HepG2 (cell line): ENCODE data around the gene SIK3. TPM values are rescaled to one million over a fixed set of nuclear protein-coding genes. Genes with fewer than 3 reads are reported as not detected.

Experiments used
- CBX5 ChIP-seq: sonication (generic); formaldehyde crosslinking; IDR thresholded peaks from 2 replicates; pipeline ENCODE4 v1.4.0; 2020; ENCODE audit warnings: missing genetic modification reagents, borderline replicate concordance
- ERF ChIP-seq: IDR thresholded peaks from 2 replicates; pipeline ENCODE4 v1.6.1; 2018; ENCODE audit warnings: missing biosample characterization, missing genetic modification reagents
- FOSL2 ChIP-seq: sonication (generic); formaldehyde crosslinking; IDR thresholded peaks from 2 replicates; pipeline ENCODE4 v1.4.0; 2020; ENCODE audit warnings: missing genetic modification reagents
- HBP1 ChIP-seq: IDR thresholded peaks from 2 replicates; pipeline ENCODE4 v1.6.1; 2016; ENCODE audit warnings: low read depth, control low read depth
- KLF6 ChIP-seq: IDR thresholded peaks from 2 replicates; pipeline ENCODE4 v1.8.0; 2016; ENCODE audit warnings: missing biosample characterization, missing genetic modification reagents
- NFIC ChIP-seq: IDR thresholded peaks from 2 replicates; pipeline ENCODE4 v1.6.1; 2012; ENCODE audit warnings: mild to moderate bottlenecking, low read length, inconsistent platforms
- NR2C2 ChIP-seq: sonication (generic); formaldehyde crosslinking; IDR thresholded peaks from 2 replicates; pipeline ENCODE4 v1.4.0; 2020; ENCODE audit warnings: missing genetic modification reagents, mild to moderate bottlenecking, moderate library complexity, borderline replicate concordance
- PHF21A ChIP-seq: sonication (generic); formaldehyde crosslinking; IDR thresholded peaks from 2 replicates; pipeline ENCODE4 v1.5.0; 2020; ENCODE audit warnings: mild to moderate bottlenecking, missing genetic modification reagents
- PHF8 ChIP-seq: sonication (generic); formaldehyde crosslinking; IDR thresholded peaks from 2 replicates; pipeline ENCODE4 v1.5.0; 2020; ENCODE audit warnings: missing genetic modification reagents
- TAF1 ChIP-seq: sonication (generic); formaldehyde crosslinking; IDR thresholded peaks from 2 replicates; pipeline ENCODE4 v1.4.0; 2020; ENCODE audit warnings: missing genetic modification reagents
- UBTF ChIP-seq: sonication (generic); formaldehyde crosslinking; IDR thresholded peaks from 2 replicates; pipeline ENCODE4 v1.4.0; 2020; ENCODE audit warnings: mild to moderate bottlenecking, missing genetic modification reagents
- ZFX ChIP-seq: sonication (generic); formaldehyde crosslinking; IDR thresholded peaks from 2 replicates; pipeline ENCODE4 v1.4.0; 2020; ENCODE audit warnings: mild to moderate bottlenecking, low read depth, missing genetic modification reagents, moderate library complexity
- ZFY ChIP-seq: sonication (generic); formaldehyde crosslinking; IDR thresholded peaks from 2 replicates; pipeline ENCODE4 v1.4.0; 2020; ENCODE audit warnings: missing genetic modification reagents
- ZNF224 ChIP-seq: sonication (generic); formaldehyde crosslinking; IDR thresholded peaks from 2 replicates; pipeline ENCODE4 v1.5.0; 2020; ENCODE audit warnings: mild to moderate bottlenecking, missing genetic modification reagents
- ZNF230 ChIP-seq: sonication (generic); formaldehyde crosslinking; IDR thresholded peaks from 2 replicates; pipeline ENCODE4 v1.4.0; 2020; ENCODE audit warnings: mild to moderate bottlenecking, missing genetic modification reagents
- ZNF367 ChIP-seq: sonication (generic); formaldehyde crosslinking; IDR thresholded peaks from 2 replicates; pipeline ENCODE4 v1.4.0; 2020; ENCODE audit warnings: missing genetic modification reagents, borderline replicate concordance
- ZNF740 ChIP-seq: sonication (generic); formaldehyde crosslinking; IDR thresholded peaks from 2 replicates; pipeline ENCODE4 v1.4.0; 2020; ENCODE audit warnings: missing genetic modification reagents
- ZSCAN30 ChIP-seq: sonication (generic); formaldehyde crosslinking; IDR thresholded peaks from 2 replicates; pipeline ENCODE4 v1.5.0; 2020; ENCODE audit warnings: mild to moderate bottlenecking, missing genetic modification reagents
- polyA plus RNA-seq, 8 experiments: library from polyadenylated mRNA; depleted of rRNA in 3 of 8; stranded (reverse) in 7 of 8; unstranded in 1 of 8; fragments of >200 nt; fragmentation: Illumina TruSeq in 4 of 8; extraction: Trizol in 4 of 8; gene quantifications; 2 replicates each; pipeline versions ENCODE4 v1.2.1 to v1.2.3, GENCODE V29; 2011 to 2016; ENCODE audit warnings: low read depth in 4 of 8, missing spikeins in 1 of 8, mixed read lengths in 1 of 8; ENCODE audit not compliant: insufficient read depth in 1 of 8
- total RNA-seq, 5 experiments: library from RNA; depleted of rRNA; stranded (reverse); fragments of >200 nt; fragmentation: Illumina TruSeq; extraction: Trizol; gene quantifications; 2 replicates each; pipeline ENCODE4 v1.2.3, GENCODE V29; 2016; ENCODE audit warnings: low read depth in 1 of 5
- TF ChIP-seq, protein P1 (sequence below): IDR thresholded peaks from 2 replicates; pipeline ENCODE4 v1.6.1; 2016
- TF ChIP-seq, protein P2 (sequence below): fragments of 450-650 bp; IDR thresholded peaks from 2 replicates; pipeline ENCODE4 v1.6.1; 2017
- TF ChIP-seq, protein P3 (sequence below): sonication (generic); formaldehyde crosslinking; IDR thresholded peaks from 2 replicates; pipeline ENCODE4 v1.5.0; 2020; ENCODE audit warnings: mild to moderate bottlenecking, missing genetic modification reagents, borderline replicate concordance

SIK3 gene
- total and polyA plus RNA-seq, 2 of the 13 experiments (the other 11 are each of a cell fraction or from before 2014, with no cell fraction given): 5.7 to 9.8 TPM

DNA sequence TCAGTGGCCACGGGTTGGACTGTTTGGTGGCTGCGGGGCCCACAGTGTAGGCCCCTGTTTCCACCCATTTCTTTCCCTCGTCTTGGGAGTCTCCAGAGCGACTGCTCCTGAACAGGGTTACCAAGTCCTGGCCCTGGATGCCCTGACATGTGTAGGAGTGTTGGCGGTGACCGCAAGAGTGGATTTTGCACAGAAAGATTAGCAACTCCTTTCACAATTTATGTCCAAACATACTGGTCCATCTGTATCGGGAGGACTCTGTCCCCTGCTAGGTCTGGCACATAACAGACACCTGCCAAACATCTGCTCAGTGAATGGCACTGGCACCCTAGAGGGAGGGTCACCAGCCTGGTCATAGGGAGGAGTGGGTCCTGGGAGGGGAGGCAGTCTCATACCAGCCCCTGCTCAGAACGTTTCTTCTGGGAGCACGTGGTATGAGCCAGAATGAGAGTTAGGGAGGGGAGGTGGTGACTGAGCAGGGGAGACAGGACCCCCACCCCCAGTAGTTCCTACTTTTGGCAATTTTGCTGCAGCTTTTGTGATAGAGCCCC is 257.4 kb downstream of the SIK3 start (continued):
- TF ChIP-seq, protein P1, sequence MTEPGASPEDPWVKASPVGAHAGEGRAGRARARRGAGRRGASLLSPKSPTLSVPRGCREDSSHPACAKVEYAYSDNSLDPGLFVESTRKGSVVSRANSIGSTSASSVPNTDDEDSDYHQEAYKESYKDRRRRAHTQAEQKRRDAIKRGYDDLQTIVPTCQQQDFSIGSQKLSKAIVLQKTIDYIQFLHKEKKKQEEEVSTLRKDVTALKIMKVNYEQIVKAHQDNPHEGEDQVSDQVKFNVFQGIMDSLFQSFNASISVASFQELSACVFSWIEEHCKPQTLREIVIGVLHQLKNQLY (CRISPR knock-in tag): 0 out of 2 replicates have a peak, but pooled peaks have one; percentile 28
- TF ChIP-seq ZSCAN30 (CRISPR knock-in tag) (no peak), PHF21A (peak; percentile 70; the same call in 1 of the 2 replicates), ZNF224 (CRISPR knock-in tag) (0 out of 2 replicates have a peak, but pooled peaks have one; percentile 34), ZFY (CRISPR knock-in tag) (peak; percentile 56), ZFX (CRISPR knock-in tag) (peak; percentile 70), PHF8 (CRISPR knock-in tag) (0 out of 2 replicates have a peak, but pooled peaks have one; percentile 28), ZNF740 (CRISPR knock-in tag) (no peak; the same call in 1 of the 2 replicates), ZNF230 (CRISPR knock-in tag) (0 out of 2 replicates have a peak, but pooled peaks have one; percentile 9), ZNF367 (no peak), ERF (0 out of 2 replicates have a peak, but pooled peaks have one; percentile 47), NFIC (no peak), CBX5 (CRISPR knock-in tag) (peak; percentile 51; the same call in 1 of the 2 replicates), NR2C2 (peak; percentile 25; the same call in 1 of the 2 replicates), UBTF (CRISPR knock-in tag) (peak; percentile 44), HBP1 (0 out of 2 replicates have a peak, but pooled peaks have one; percentile 44), FOSL2 (no peak), TAF1 (CRISPR knock-in tag) (no peak), KLF6 (CRISPR knock-in tag) (0 out of 2 replicates have a peak, but pooled peaks have one; percentile 20)
- TF ChIP-seq, protein P2, sequence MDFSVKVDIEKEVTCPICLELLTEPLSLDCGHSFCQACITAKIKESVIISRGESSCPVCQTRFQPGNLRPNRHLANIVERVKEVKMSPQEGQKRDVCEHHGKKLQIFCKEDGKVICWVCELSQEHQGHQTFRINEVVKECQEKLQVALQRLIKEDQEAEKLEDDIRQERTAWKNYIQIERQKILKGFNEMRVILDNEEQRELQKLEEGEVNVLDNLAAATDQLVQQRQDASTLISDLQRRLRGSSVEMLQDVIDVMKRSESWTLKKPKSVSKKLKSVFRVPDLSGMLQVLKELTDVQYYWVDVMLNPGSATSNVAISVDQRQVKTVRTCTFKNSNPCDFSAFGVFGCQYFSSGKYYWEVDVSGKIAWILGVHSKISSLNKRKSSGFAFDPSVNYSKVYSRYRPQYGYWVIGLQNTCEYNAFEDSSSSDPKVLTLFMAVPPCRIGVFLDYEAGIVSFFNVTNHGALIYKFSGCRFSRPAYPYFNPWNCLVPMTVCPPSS: no peak
- TF ChIP-seq, protein P3, sequence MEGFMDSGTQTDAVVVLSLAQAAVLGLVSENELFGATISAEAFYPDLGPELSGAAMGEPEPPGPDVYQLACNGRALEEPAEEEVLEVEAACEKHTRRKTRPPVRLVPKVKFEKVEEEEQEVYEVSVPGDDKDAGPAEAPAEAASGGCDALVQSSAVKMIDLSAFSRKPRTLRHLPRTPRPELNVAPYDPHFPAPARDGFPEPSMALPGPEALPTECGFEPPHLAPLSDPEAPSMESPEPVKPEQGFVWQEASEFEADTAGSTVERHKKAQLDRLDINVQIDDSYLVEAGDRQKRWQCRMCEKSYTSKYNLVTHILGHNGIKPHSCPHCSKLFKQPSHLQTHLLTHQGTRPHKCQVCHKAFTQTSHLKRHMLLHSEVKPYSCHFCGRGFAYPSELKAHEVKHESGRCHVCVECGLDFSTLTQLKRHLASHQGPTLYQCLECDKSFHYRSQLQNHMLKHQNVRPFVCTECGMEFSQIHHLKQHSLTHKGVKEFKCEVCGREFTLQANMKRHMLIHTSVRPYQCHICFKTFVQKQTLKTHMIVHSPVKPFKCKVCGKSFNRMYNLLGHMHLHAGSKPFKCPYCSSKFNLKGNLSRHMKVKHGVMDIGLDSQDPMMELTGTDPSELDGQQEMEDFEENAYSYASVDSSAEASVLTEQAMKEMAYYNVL (CRISPR knock-in tag): 0 out of 2 replicates have a peak, but pooled peaks have one; percentile 39
